GF-D8 (cell line): ENCODE measurements around the gene PLA2G2E.

ENCODE experiments used
- DNase-seq: peaks from one replicate; lab custom pipeline; 2025; lab: John Stamatoyannopoulos, UW

The PLA2G2E gene

GRCh38 chr1:19923137-19923952 lies at the start of gene PLA2G2E:
TSS of gene PLA2G2E (minus strand) at chr1:19923617. CDS start at chr1:19923559, 58 bp downstream.
- no peak for DNase-seq

GRCh38 chr1:19971664-19972063 lies 48.2 kb upstream of the PLA2G2E start:
- no peak for DNase-seq

- no peak for DNase-seq
These were observed 46.7 kb upstream of the PLA2G2E start for GRCh38 chr1:19969898-19970660.

- DNase-seq = no peak
These were observed 44.4 kb upstream of the PLA2G2E start for GRCh38 chr1:19967808-19968207.

- no peak for DNase-seq
These were observed 41.1 kb upstream of the PLA2G2E start for GRCh38 chr1:19964542-19964941.

GRCh38 chr1:19963636-19964035 lies 40.2 kb upstream of the PLA2G2E start:
- no peak for DNase-seq

GRCh38 chr1:19960591-19960990 lies 37.2 kb upstream of the PLA2G2E start:
- DNase-seq = no peak

- no peak for DNase-seq
These were observed 34.4 kb upstream of the PLA2G2E start for GRCh38 chr1:19957779-19958178.

- DNase-seq = no peak
These were observed 32.2 kb upstream of the PLA2G2E start for GRCh38 chr1:19955534-19956170.

GRCh38 chr1:19954059-19954458 lies 30.6 kb upstream of the PLA2G2E start:
- DNase-seq = no peak

GRCh38 chr1:19949016-19949415 lies 25.6 kb upstream of the PLA2G2E start:
- no peak for DNase-seq

GRCh38 chr1:19946971-19947370 lies 23.6 kb upstream of the PLA2G2E start:
- DNase-seq = no peak

- no peak for DNase-seq
These were observed 22.9 kb upstream of the PLA2G2E start for GRCh38 chr1:19946331-19946751.

GRCh38 chr1:19945914-19946313 lies 22.5 kb upstream of the PLA2G2E start:
- DNase-seq = no peak

GRCh38 chr1:19942657-19943056 lies 19.2 kb upstream of the PLA2G2E start:
- no peak for DNase-seq

GRCh38 chr1:19942088-19942487 lies 18.7 kb upstream of the PLA2G2E start:
- no peak for DNase-seq

GRCh38 chr1:19941206-19941568 lies 17.8 kb upstream of the PLA2G2E start:
- DNase-seq = no peak

- DNase-seq = no peak
These were observed 17.2 kb upstream of the PLA2G2E start for GRCh38 chr1:19940486-19941205.

- DNase-seq = no peak
These were observed 15.1 kb upstream of the PLA2G2E start for GRCh38 chr1:19938472-19938871.

GRCh38 chr1:19936061-19936750 lies 12.8 kb upstream of the PLA2G2E start:
- DNase-seq = no peak

- no peak for DNase-seq
These were observed 10.9 kb upstream of the PLA2G2E start for GRCh38 chr1:19934336-19934735.

- DNase-seq = no peak
These were observed 9.4 kb upstream of the PLA2G2E start for GRCh38 chr1:19932866-19933265.
